Kidney (tissue), 14 donors: ENCODE results near the gene CEP135. TPM values are rescaled to one million over a fixed set of nuclear protein-coding genes. Genes with fewer than 3 reads are reported as not detected.

Experiments used
- DNase-seq, 5 donors: peaks; one replicate each; pipeline ENCODE4 v3.0.0-alpha.2; 2013 to 2020
- FAIRE-seq: peaks from 2 replicates; lab custom pipeline; 2012; peaks lifted over from hg19 to GRCh38; lab: Jason Lieb, UNC
- H3K27ac ChIP-seq, 2 donors: one replicate each; pipeline ENCODE4 v1.7.0; 2013; ENCODE audit warnings: low read depth in 2 of 2, low read length in 2 of 2, inconsistent platforms in 1 of 2
- H3K27me3 ChIP-seq: one replicate; pipeline ENCODE4 v1.7.1; 2013; ENCODE audit warnings: low read length, inconsistent platforms; ENCODE audit not compliant: control insufficient read depth, insufficient read depth
- H3K36me3 ChIP-seq, 3 donors: one replicate each; pipeline versions ENCODE4 v1.7.0 to v1.7.1; 2013; ENCODE audit warnings: low read length in 3 of 3, control low read depth in 1 of 3, inconsistent platforms in 1 of 3; ENCODE audit not compliant: insufficient read depth in 3 of 3, control insufficient read depth in 2 of 3
- H3K4me1 ChIP-seq, 3 donors: one replicate each; pipeline versions ENCODE4 v1.7.0 to v1.7.1; 2013; ENCODE audit warnings: low read length in 3 of 3, inconsistent platforms in 1 of 3, low read depth in 1 of 3; ENCODE audit not compliant: control insufficient read depth in 2 of 3, insufficient read depth in 2 of 3
- H3K4me3 ChIP-seq, 3 donors: one replicate each; pipeline versions ENCODE4 v1.7.0 to v1.8.1; 2013; ENCODE audit warnings: low read length in 3 of 3, control low read depth in 1 of 3, inconsistent platforms in 1 of 3
- H3K9ac ChIP-seq, 3 donors: one replicate each; pipeline versions ENCODE4 v1.7.0 to v1.7.1; 2013; ENCODE audit warnings: low read length in 3 of 3, control low read depth in 1 of 3, inconsistent platforms in 1 of 3
- H3K9me3 ChIP-seq, 3 donors: one replicate each; pipeline versions ENCODE4 v1.7.0 to v1.7.1; 2013; ENCODE audit warnings: low read length in 3 of 3, control low read depth in 1 of 3, inconsistent platforms in 1 of 3; ENCODE audit not compliant: control insufficient read depth in 2 of 3, insufficient read depth in 1 of 3
- intact Hi-C: fragments of 100-400 bp; cut with DNase I; formaldehyde crosslinking; loops from one replicate; pipeline ENCODE4 v1.11.1; 2022
- polyA plus RNA-seq: library from polyadenylated mRNA; stranded (reverse); fragments of 350-450 nt; fragmentation: Illumina TruSeq; extraction: RNeasy Lipid Tissue Mini Kit (QIAGEN cat#74804); gene quantifications from one replicate; pipeline ENCODE4 v1.2.3, GENCODE V29; 2014; ENCODE audit warnings: low read depth, low replicate concordance; ENCODE audit not compliant: insufficient read depth
- total RNA-seq: library from RNA; stranded (reverse); fragmentation: NEBNext Ultra II Directional; extraction: Animal tissue kit (Norgen Biotek cat#: 25700); gene quantifications from one replicate; pipeline ENCODE4 v1.2.1, GENCODE V29; 2021
- TF ChIP-seq, protein P1 (sequence below): IDR thresholded peaks from 3 replicates; pipeline ENCODE4 v1.5.1; 2012; ENCODE audit warnings: mild to moderate bottlenecking, moderate library complexity, borderline replicate concordance; ENCODE audit not compliant: insufficient read depth; ENCODE audit errors: extremely low read depth
- donor health status: control.
- donor health status: control.
- donor health status: control.
- donor health status: control.
- donor health status: control.
- donor health status: DM: yes; HTN: yes; CAD: no.
- donor health status: Normal renal cell carcinoma (clear cell type).

CEP135 gene
- total and polyA plus RNA-seq, 2 donors from 2014 or later: 2.3 to 9.2 TPM

DNA sequence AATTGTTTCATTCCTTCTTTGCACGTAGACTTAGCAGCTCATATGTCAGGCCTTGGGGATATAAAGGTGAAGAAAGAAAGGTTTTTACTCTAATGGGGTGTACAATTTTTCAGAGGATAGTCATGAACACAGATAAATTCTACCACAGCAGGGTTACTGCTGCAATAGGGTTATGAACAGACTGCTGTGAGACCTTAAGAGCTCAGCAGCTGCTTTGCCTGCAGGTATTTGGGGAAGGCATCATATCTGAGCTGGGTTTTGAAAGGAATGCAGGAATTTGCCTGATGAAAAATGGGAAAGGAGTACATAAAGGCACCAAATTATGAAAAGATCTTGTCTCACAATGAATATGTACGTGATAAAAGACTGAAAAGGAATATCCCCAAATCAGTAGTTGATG, 128.9 kb downstream of the CEP135 start:
- intact Hi-C loops: no loop called here
- Histone ChIP-seq H3K27me3 (no peaks in the 10 kb centered on the region), H3K9ac (no peak overlapping the region), H3K27ac (no peak overlapping the region), H3K4me1 (no peaks in the 10 kb centered on the region), H3K9me3 (peaks cover 0 to 7% (median 6%) of the 10 kb centered on the region in 3 donors), H3K36me3 (no peaks in the 10 kb centered on the region), H3K4me3 (no peak overlapping the region)
- TF ChIP-seq, protein P1, sequence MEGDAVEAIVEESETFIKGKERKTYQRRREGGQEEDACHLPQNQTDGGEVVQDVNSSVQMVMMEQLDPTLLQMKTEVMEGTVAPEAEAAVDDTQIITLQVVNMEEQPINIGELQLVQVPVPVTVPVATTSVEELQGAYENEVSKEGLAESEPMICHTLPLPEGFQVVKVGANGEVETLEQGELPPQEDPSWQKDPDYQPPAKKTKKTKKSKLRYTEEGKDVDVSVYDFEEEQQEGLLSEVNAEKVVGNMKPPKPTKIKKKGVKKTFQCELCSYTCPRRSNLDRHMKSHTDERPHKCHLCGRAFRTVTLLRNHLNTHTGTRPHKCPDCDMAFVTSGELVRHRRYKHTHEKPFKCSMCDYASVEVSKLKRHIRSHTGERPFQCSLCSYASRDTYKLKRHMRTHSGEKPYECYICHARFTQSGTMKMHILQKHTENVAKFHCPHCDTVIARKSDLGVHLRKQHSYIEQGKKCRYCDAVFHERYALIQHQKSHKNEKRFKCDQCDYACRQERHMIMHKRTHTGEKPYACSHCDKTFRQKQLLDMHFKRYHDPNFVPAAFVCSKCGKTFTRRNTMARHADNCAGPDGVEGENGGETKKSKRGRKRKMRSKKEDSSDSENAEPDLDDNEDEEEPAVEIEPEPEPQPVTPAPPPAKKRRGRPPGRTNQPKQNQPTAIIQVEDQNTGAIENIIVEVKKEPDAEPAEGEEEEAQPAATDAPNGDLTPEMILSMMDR: no peak
- DNase-seq: no peak
- FAIRE-seq: no peak

DNA sequence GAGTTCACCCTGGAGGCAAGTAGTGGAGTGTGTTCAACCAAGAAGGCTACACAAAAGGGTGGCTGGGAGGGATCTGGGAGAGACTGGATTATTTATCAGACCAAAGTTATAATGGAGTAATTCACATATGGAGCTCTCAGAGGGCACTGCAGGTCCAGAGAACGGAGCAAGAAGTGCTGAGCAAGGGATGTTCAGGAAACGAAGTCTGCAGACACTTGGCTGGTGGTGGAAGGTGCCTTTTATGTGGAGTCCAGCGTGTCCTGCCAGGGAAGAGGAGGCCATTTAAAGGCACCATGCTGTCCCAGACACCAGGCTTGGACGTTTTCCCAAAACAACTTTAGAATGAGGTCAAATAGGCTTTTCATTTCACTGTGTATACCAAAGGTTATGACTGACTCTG, 130.1 kb downstream of the CEP135 start:
- Histone ChIP-seq H3K4me3 (no peak overlapping the region), H3K9me3 (peaks cover 0 to 7% (median 6%) of the 10 kb centered on the region in 3 donors), H3K27ac (no peak overlapping the region), H3K9ac (no peak overlapping the region), H3K4me1 (no peaks in the 10 kb centered on the region), H3K36me3 (no peaks in the 10 kb centered on the region), H3K27me3 (no peaks in the 10 kb centered on the region)
- no peak for FAIRE-seq
- DNase-seq: no peak
- TF ChIP-seq, protein P1: no peak
- intact Hi-C loops: no loop called here

DNA sequence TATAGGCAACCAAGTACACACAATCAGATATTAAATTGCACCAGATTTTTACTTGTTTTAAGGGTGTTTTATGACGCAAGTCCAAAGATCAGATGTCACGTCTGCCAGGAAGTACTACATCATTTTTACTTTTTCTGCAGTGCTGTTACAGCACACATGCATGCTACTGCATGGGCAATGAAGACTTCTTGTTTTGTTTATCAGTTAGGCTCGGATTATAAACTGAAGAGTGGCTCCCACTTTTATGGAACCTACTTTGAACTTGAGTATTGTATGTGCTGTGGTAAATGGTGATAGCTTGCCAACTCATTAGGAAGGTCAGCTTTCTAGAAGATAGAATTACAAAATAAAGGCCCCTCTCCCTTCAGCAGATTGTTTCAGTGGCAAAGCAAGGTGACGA, 131.6 kb downstream of the CEP135 start:
- TF ChIP-seq, protein P1: no peak
- peaks cover 0 to 3% (median 0%) of the 10 kb centered on the region in 3 donors for H3K4me1 ChIP-seq
- intact Hi-C loops: no loop called here
- FAIRE-seq (no peak), DNase-seq (peak in 3 of 5 donors; percentile 53 to 84 (median 75))
- peaks cover 0 to 7% (median 6%) of the 10 kb centered on the region in 3 donors for H3K9me3 ChIP-seq
- H3K27me3 ChIP-seq: no peaks in the 10 kb centered on the region
- no peaks in the 10 kb centered on the region for H3K36me3 ChIP-seq
- no peak overlapping the region for H3K4me3 ChIP-seq
- H3K9ac ChIP-seq: no peak overlapping the region
- H3K27ac ChIP-seq: no peak overlapping the region

DNA sequence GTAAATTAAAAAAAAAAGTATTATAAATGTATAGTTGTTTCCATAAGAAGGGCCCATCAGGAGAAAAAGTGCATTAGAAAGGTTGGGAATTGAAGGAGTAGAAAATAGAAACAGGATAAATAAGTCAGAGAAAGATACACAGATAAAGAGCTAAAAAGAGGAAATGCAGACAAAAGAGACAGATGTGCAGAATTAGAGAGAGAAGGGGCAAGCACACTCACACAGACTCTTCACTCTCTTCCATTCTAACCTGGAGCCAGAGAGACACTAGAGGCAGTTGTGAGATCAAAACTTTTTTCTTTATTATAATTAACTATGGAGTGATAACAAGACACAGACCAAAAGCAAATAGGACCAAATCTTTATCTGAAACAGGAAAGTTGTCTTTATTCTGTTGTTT, 134.1 kb downstream of the CEP135 start:
- Histone ChIP-seq H3K9ac (no peak overlapping the region), H3K27me3 (no peaks in the 10 kb centered on the region), H3K27ac (no peak overlapping the region), H3K36me3 (no peaks in the 10 kb centered on the region), H3K9me3 (peaks cover 0 to 3% (median 0%) of the 10 kb centered on the region in 3 donors), H3K4me3 (no peak overlapping the region), H3K4me1 (peaks cover 0 to 3% (median 0%) of the 10 kb centered on the region in 3 donors)
- TF ChIP-seq, protein P1: no peak
- intact Hi-C loops: no loop called here
- no peak for DNase-seq
- FAIRE-seq: no peak
